IPS-20b (cell line): ENCODE results near the gene MDH2.
"Not testable (repeated sequence)": the region's sequence is repeated elsewhere in the genome, so short reads cannot be mapped to it uniquely, and the experiment has no call there.

Experiments
- H3K27ac ChIP-seq: one replicate; pipeline ENCODE4 v1.5.1; 2013; ENCODE audit warnings: low read length
- H3K27me3 ChIP-seq: 2 replicates; pipeline ENCODE4 v1.6.1; 2013; ENCODE audit warnings: mild to moderate bottlenecking, low read length, inconsistent platforms; ENCODE audit not compliant: insufficient read depth
- H3K36me3 ChIP-seq: 2 replicates; pipeline ENCODE4 v1.6.1; 2013; ENCODE audit warnings: low read depth, mild to moderate bottlenecking, inconsistent platforms, low read length, moderate library complexity; ENCODE audit not compliant: insufficient read depth
- H3K4me1 ChIP-seq: 2 replicates; pipeline ENCODE4 v1.6.1; 2013; ENCODE audit warnings: mild to moderate bottlenecking, control low read depth, inconsistent platforms, low read length, moderate library complexity; ENCODE audit not compliant: insufficient read depth
- H3K4me3 ChIP-seq: 2 replicates; pipeline ENCODE4 v1.5.1; 2013; ENCODE audit warnings: mild to moderate bottlenecking, low read length, inconsistent platforms
- H3K9ac ChIP-seq: 2 replicates; pipeline ENCODE4 v1.6.1; 2013; ENCODE audit warnings: low read depth, mild to moderate bottlenecking, inconsistent platforms, low read length, moderate library complexity
- H3K9me3 ChIP-seq: 2 replicates; pipeline ENCODE4 v1.6.1; 2013; ENCODE audit warnings: mild to moderate bottlenecking, low read depth, low read length, inconsistent platforms; ENCODE audit not compliant: insufficient read depth

The MDH2 gene

DNA sequence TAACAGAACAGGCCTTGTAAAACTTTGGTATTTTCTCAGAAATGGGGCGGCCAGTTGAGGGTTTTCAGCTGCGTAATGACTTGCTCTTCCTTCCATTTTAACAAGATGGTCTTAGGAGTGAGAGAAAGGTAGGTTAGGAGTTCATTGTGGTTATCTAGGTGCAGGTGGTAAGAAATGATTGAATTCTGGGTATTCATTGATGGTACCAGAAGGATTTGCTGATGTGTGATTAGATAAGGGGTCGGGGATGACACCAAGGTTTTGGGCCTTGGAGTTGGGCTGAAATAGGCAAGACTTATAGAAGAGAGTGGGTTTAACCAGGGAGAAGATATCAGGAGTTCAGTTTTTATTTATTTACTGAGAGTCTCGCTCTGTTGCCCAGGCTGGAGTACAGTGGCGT, 2.6 kb downstream of the MDH2 start:
- Histone ChIP-seq H3K4me1 (no peaks in the 10 kb centered on the region; the same call in 1 of the 2 replicates), H3K27me3 (no peaks in the 10 kb centered on the region), H3K27ac (no peak overlapping the region), H3K9ac (no peak overlapping the region), H3K36me3 (peaks cover 40% of the 10 kb centered on the region), H3K9me3 (no peaks in the 10 kb centered on the region), H3K4me3 (no peak overlapping the region)

DNA sequence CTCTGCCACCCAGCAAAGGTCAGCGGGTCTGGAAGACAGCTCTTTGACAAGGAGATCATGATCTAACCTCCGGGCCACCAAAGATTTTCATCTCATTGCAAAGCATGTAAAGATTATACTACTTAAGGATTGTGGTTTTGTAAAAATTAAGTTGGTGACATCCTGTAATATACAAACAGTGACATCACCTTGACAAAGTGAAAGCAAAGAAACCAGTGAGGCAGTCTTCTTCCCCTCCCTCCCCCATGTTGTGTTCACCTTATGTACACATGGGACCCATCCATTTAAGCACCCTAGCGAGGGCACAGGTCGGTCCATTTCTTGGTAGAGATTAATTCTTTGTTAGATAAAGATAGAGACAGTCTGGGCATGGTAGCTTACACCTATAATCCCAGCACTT, 3.9 kb downstream of the MDH2 start:
- no peak overlapping the region for H3K9ac ChIP-seq
- no peaks in the 10 kb centered on the region for H3K9me3 ChIP-seq
- H3K27me3 ChIP-seq, result no peaks in the 10 kb centered on the region
- no peak overlapping the region for H3K27ac ChIP-seq
- no peak overlapping the region for H3K4me3 ChIP-seq
- H3K36me3 ChIP-seq, result peaks cover 52% of the 10 kb centered on the region
- H3K4me1 ChIP-seq, result no peaks in the 10 kb centered on the region; the same call in 1 of the 2 replicates

DNA sequence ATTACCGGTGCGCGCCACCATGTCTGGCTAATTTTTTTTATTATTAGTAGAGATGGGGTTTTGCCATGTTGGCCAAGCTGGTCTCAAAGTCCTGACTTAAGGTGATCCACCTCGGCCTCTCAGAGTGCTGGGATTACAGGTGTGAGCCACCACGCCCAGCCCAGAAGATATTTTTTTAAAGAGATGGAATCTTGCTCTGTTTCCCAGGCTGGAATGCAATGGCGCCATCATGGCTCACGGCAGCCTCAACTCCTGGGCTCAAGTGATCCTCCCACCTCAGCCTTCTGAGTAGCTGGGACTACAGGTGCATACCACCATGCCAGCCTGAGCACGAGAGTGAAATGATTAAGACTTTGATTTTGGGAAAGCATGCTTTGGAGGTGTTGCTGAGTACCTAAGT, 4.8 kb downstream of the MDH2 start:
- not testable (repeated sequence) for H3K4me3 ChIP-seq, H3K4me1 ChIP-seq, H3K9ac ChIP-seq, H3K27ac ChIP-seq, H3K9me3 ChIP-seq, H3K27me3 ChIP-seq
- H3K36me3 ChIP-seq, result peaks cover 61% of the 10 kb centered on the region

DNA sequence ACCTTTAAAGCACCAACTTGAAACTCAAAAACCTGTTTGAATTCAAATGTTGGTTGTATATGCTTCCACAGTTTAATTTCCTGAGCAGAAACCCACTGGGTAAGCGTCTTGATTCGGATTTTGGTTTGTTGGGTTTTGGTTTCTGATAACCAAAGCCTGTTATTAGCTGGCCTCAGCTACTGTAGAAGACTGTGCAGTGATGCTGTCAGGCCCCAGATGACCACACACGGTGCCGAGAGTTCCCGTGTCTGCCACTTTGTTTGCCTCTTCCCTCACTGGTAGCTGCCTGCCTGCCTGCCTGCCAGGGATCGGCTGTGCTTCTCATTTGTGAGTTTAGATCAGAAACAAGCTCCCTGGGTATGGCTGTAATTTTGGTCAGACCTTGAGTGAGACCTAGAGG, 5.6 kb downstream of the MDH2 start:
- Histone ChIP-seq H3K9me3 (no peaks in the 10 kb centered on the region), H3K27ac (no peak overlapping the region), H3K4me1 (no peaks in the 10 kb centered on the region; the same call in 1 of the 2 replicates), H3K4me3 (no peak overlapping the region), H3K27me3 (no peaks in the 10 kb centered on the region), H3K36me3 (peaks cover 69% of the 10 kb centered on the region), H3K9ac (no peak overlapping the region)

DNA sequence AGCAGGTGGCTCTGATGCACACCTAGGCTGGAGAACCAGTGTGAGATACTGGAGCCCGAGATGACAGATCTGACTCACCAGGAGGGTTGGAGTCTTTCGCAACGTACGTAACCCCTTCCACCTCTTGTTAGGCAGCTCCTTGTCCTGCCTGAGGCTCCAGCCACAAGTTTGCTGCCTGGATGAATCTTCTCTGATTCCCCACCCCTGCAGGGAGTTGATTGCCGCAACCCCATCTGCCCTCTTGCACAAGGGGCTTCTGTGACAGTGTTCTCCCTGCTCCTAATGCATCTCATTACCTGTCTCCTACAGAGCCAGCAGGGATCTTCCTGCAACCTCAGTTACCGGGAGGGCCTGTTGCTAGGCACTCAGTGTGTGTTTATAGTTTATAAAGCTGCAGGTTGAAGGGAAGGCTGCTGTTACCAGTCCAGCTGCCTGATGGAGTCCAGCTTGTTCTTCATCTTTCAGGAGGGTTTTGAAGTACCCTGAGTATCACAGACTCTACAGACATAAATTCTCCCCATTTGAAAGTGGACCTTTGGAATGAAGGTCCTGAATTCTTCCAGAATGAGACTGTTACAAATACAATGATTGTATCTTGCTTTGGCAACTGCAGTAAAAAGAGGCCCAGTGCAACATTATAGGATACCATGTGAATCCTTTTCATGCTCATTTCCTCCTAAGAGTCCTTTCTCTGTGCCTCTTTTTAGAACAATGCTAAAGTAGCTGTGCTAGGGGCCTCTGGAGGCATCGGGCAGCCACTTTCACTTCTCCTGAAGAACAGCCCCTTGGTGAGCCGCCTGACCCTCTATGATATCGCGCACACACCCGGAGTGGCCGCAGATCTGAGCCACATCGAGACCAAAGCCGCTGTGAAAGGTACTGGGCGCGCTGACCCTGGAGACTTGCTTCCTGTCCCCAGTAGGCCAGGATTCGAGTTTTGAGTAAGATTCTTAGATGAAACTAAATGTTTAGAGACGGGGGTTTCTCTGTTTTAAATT, 6.5 kb downstream of the MDH2 start:
- H3K9ac ChIP-seq, result no peak overlapping the region
- peaks cover 78% of the 10 kb centered on the region for H3K36me3 ChIP-seq
- no peak overlapping the region for H3K27ac ChIP-seq
- H3K9me3 ChIP-seq, result no peaks in the 10 kb centered on the region
- no peak overlapping the region for H3K4me3 ChIP-seq
- no peaks in the 10 kb centered on the region; the same call in 1 of the 2 replicates for H3K4me1 ChIP-seq
- H3K27me3 ChIP-seq, result no peaks in the 10 kb centered on the region

DNA sequence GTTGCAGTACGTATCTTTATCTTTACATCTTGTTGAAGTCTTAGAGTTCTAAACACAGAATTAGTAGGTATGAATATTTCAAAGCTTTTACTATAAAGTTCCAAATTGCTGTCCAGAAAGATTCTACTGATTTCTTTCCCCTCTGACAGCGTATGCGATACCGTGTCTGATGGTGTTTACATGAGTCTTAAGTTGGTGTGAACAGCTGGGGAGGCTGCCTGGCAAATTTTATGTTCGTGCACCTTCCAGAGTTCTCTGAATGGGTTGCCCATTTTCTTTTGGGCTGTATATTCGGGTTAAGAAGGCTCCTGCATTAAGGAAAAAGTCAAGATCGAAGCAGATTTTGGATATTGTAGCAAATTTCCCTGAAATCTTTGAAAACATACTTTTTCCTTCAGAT, 8.3 kb downstream of the MDH2 start:
- Histone ChIP-seq H3K27me3 (no peaks in the 10 kb centered on the region), H3K36me3 (peaks cover 96% of the 10 kb centered on the region), H3K27ac (no peak overlapping the region), H3K4me3 (no peak overlapping the region), H3K4me1 (no peaks in the 10 kb centered on the region; the same call in 1 of the 2 replicates), H3K9me3 (no peaks in the 10 kb centered on the region), H3K9ac (no peak overlapping the region)

DNA sequence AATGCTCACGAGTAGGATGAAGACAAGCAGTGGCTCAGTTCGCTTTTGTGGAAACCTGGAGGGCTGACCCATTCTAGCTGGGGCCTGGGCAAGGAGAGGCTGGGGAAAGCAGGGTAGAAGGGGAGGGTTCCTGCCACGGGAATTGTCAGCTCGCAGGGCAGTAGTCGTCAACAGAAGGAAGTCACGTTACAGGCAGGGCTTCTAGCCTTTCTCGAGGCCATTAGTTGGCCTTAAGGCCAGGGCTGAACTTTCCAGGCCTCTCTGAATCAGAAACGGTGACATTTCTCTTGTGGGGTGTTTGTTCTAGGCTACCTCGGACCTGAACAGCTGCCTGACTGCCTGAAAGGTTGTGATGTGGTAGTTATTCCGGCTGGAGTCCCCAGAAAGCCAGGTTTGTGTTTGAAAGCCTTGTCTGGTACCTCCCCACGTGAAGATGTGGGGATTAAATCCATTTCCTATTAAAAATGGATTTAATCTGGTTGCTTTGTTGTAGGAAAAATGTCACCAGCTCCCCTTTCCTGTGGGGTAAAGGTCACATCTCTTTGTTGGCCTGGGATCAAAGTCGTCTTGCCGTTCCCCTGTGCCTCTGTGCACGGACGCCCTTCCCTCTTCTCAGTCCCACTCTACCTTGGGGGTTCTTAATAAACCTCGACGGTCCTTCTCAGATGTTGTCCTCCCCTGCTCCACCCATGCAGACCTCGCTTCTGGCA, 9.4 kb downstream of the MDH2 start:
- no peak overlapping the region for H3K27ac ChIP-seq
- no peak overlapping the region for H3K9ac ChIP-seq
- no peak overlapping the region for H3K4me3 ChIP-seq
- H3K27me3 ChIP-seq, result no peaks in the 10 kb centered on the region
- peaks cover 98% of the 10 kb centered on the region for H3K36me3 ChIP-seq
- no peaks in the 10 kb centered on the region; the same call in 1 of the 2 replicates for H3K4me1 ChIP-seq
- no peaks in the 10 kb centered on the region for H3K9me3 ChIP-seq

DNA sequence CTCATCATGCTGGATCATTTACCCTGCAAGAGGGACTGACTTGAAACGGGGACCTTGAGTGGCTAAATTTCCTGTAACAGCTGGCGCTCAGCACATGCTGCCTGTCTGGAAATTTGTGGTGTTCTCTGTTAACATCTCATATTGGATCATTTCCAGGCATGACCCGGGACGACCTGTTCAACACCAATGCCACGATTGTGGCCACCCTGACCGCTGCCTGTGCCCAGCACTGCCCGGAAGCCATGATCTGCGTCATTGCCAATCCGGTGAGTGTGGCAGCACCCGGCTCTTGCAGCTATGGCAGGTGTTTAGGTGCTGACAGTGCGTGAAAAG, 9.9 kb downstream of the MDH2 start:
- Histone ChIP-seq H3K4me3 (no peak overlapping the region), H3K4me1 (no peaks in the 10 kb centered on the region; the same call in 1 of the 2 replicates), H3K27me3 (no peaks in the 10 kb centered on the region), H3K36me3 (peaks cover 99% of the 10 kb centered on the region), H3K9me3 (no peaks in the 10 kb centered on the region), H3K9ac (no peak overlapping the region), H3K27ac (no peak overlapping the region)

DNA sequence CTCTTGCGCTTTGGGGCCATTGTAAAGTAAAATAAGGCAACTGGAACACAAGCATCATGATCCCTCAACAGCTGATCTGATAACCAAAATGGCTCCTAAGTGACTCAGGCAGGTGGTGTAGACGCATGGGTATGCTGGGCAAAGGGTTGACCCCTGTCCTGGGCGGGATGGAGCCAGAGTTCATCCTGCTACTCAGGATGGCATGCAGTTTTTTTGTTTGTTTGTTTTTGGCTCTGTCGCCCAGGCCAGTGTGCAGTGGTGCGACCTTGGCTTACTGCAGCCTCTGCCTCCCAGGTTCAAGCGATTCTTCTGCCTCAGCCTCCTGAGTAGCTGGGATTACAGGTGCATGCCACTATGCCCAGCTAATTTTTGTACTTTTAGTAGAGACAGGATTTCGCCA, 10.8 kb downstream of the MDH2 start:
- H3K9ac ChIP-seq, H3K9me3 ChIP-seq, H3K27me3 ChIP-seq, H3K4me1 ChIP-seq, H3K27ac ChIP-seq, H3K4me3 ChIP-seq: not testable (repeated sequence)
- H3K36me3 ChIP-seq, result peaks cover 99% of the 10 kb centered on the region

DNA sequence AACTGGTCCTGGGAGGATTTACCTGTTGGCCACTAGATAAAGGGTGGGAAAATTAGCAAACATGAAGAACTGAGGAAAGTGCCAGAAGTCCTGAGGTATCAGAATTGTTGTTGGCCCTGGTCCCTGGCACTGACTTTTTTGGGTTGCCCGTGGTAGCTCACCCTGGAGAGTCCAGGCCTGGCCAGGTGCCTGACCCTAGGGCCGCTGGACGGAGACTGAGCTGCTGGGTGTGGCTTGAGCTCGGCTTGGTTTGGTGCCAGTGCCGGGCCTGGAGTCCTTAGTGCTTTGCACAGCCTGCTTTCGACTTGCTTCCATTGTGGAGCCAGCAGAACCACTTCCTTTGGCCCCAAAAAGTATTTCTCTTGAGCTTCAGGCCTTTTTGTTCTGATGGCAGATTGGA, 12.9 kb downstream of the MDH2 start:
- Histone ChIP-seq H3K27ac (no peak overlapping the region), H3K9me3 (no peaks in the 10 kb centered on the region), H3K4me3 (no peak overlapping the region), H3K36me3 (peaks cover 99% of the 10 kb centered on the region), H3K4me1 (no peaks in the 10 kb centered on the region), H3K9ac (no peak overlapping the region), H3K27me3 (no peaks in the 10 kb centered on the region)

DNA sequence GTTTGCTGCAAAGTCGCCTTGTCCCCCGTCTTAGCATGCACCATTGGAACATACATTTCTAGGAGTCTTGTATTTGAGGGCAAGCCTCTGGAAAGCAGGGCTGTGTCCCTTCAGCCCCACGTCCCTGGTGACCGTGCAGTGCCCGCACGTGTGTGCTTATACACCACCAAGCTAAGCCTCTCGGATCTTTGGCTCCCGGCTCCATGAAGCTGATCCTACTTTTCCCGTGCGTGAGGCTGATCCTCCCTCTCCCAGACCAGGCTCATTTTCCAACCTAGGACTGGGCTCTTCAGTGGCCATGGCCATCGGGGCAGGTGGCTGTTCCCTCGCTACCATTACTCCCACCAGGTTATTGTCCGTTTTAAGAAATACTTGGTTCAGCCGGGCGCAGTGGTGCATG, 14.3 kb downstream of the MDH2 start:
- Histone ChIP-seq H3K36me3 (peaks cover 99% of the 10 kb centered on the region), H3K27ac (no peak overlapping the region), H3K9ac (no peak overlapping the region)

DNA sequence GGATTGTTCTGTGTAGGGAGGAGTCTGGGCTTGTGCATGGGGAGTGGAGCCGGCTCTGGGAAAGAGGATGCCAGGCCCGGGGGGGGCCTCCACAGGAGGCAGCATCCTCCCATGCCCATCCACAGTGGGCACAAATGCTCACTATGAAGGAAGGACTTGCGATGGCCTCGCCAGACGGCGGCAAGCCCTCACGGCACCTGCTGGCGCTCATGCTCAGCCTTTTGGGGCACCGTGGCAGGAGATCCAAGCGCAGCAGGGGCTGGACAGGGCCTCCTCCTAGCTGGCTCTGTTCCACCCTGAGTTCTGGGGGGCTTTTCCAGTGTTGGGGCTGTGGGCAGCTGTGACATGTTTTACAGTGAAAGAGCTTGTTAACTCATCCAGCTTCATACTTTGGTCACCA, 15.2 kb downstream of the MDH2 start:
- no peak overlapping the region for H3K9ac ChIP-seq
- no peaks in the 10 kb centered on the region for H3K9me3 ChIP-seq
- no peaks in the 10 kb centered on the region for H3K27me3 ChIP-seq
- H3K4me3 ChIP-seq, result no peak overlapping the region
- H3K4me1 ChIP-seq, result no peaks in the 10 kb centered on the region
- H3K36me3 ChIP-seq, result peaks cover 93% of the 10 kb centered on the region
- H3K27ac ChIP-seq, result no peak overlapping the region

More for the DNA sequence above, 14.3 kb downstream of the MDH2 start:
- Histone ChIP-seq H3K4me3 (no peak overlapping the region), H3K9me3 (no peaks in the 10 kb centered on the region), H3K27me3 (no peaks in the 10 kb centered on the region), H3K4me1 (no peaks in the 10 kb centered on the region)
